Fibroblast of lung (primary cell): ENCODE data around the gene MYLK. TPM values are rescaled to one million over a fixed set of nuclear protein-coding genes. Genes with fewer than 3 reads are reported as not detected.
A peak's percentile ranks its signal among the peaks of the same experiment; 100 is the strongest.

Source experiments
- DNase-seq, 2 donors: peaks; one replicate each; pipeline versions ENCODE4 v3.0.0 to v3.0.0-alpha.2; 2010; ENCODE audit warnings: low read depth in 2 of 2
- H2AFZ ChIP-seq: 2 replicates; pipeline ENCODE4 v1.5.1; 2012; ENCODE audit warnings: low read length, control low read depth, inconsistent platforms
- H3K27ac ChIP-seq: 2 replicates; pipeline ENCODE4 v1.5.1; 2011; ENCODE audit warnings: low read length, control low read depth; ENCODE audit not compliant: insufficient read depth
- H3K27me3 ChIP-seq: 2 replicates; pipeline ENCODE4 v1.5.1; 2011; ENCODE audit warnings: mild to moderate bottlenecking, low read length; ENCODE audit not compliant: control insufficient read depth, insufficient read depth
- H3K36me3 ChIP-seq: 2 replicates; pipeline ENCODE4 v1.5.1; 2011; ENCODE audit warnings: low read length; ENCODE audit not compliant: control insufficient read depth, insufficient read depth
- H3K4me1 ChIP-seq: 2 replicates; pipeline ENCODE4 v1.5.1; 2011; ENCODE audit warnings: low read length; ENCODE audit not compliant: control insufficient read depth, insufficient read depth; ENCODE audit errors: extremely low read depth
- H3K4me2 ChIP-seq: 2 replicates; pipeline ENCODE4 v1.5.1; 2011; ENCODE audit warnings: low read length, control low read depth; ENCODE audit not compliant: insufficient read depth; ENCODE audit errors: extremely low read depth
- H3K4me3 ChIP-seq, 4 experiments: fragments of 200-600 bp in 1 of 4; sonication (generic) in 1 of 4; replicated peaks in 1 of 4; 2 replicates each; pipeline ENCODE4 v1.5.1; 2011 to 2016; ENCODE audit warnings: low read length in 4 of 4, low read depth in 3 of 4, mild to moderate bottlenecking in 3 of 4, control low read depth in 2 of 4, inconsistent platforms in 1 of 4, mixed read lengths in 1 of 4; ENCODE audit not compliant: insufficient read depth in 1 of 4; ENCODE audit errors: control extremely low read depth in 1 of 4
- H3K79me2 ChIP-seq: 2 replicates; pipeline ENCODE4 v1.5.1; 2012; ENCODE audit warnings: mild to moderate bottlenecking, low read length, inconsistent platforms; ENCODE audit not compliant: control insufficient read depth, insufficient read depth
- H3K9ac ChIP-seq: 2 replicates; pipeline ENCODE4 v1.5.1; 2011; ENCODE audit warnings: mild to moderate bottlenecking, low read length, control low read depth; ENCODE audit not compliant: insufficient read depth
- H3K9me3 ChIP-seq: 2 replicates; pipeline ENCODE4 v1.5.1; 2012; ENCODE audit warnings: low read depth, low read length; ENCODE audit not compliant: control insufficient read depth, insufficient read depth
- H4K20me1 ChIP-seq: 2 replicates; pipeline ENCODE4 v1.5.1; 2011; ENCODE audit warnings: low read length; ENCODE audit not compliant: control insufficient read depth, insufficient read depth; ENCODE audit errors: extremely low read depth
- EZH2 ChIP-seq: IDR thresholded peaks from 2 replicates; pipeline ENCODE4 v1.5.1; 2012; ENCODE audit warnings: low read length, control low read depth, mild to moderate bottlenecking; ENCODE audit errors: missing control alignments
- polyA plus RNA-seq, 2 donors: library from polyadenylated mRNA; depleted of rRNA in 1 of 2; stranded (reverse) in 1 of 2; unstranded in 1 of 2; fragments of >200 nt; gene quantifications; 2 replicates each; pipeline ENCODE4 v1.2.1, GENCODE V29; 2011 to 2012; ENCODE audit warnings: missing spikeins in 1 of 2
- total RNA-seq: library from RNA; depleted of rRNA; stranded (reverse); fragments of >200 nt; gene quantifications from 2 replicates; pipeline ENCODE4 v1.2.1, GENCODE V29; 2014
- TF ChIP-seq, protein P1 (sequence below), 2 donors: IDR thresholded peaks in 1 of 2; conservative IDR thresholded peaks in 1 of 2; 1 replicate in 1 of 2; 2 replicates in 1 of 2; pipeline ENCODE4 v1.5.1; 2011 to 2012; ENCODE audit warnings: low read length in 2 of 2, control low read depth in 1 of 2, inconsistent platforms in 1 of 2, low read depth in 1 of 2, mild to moderate bottlenecking in 1 of 2

MYLK gene
- total and polyA plus RNA-seq, 2 donors (not counting 1 experiment from before 2014, with no cell fraction given): 918 to 941 TPM

DNA sequence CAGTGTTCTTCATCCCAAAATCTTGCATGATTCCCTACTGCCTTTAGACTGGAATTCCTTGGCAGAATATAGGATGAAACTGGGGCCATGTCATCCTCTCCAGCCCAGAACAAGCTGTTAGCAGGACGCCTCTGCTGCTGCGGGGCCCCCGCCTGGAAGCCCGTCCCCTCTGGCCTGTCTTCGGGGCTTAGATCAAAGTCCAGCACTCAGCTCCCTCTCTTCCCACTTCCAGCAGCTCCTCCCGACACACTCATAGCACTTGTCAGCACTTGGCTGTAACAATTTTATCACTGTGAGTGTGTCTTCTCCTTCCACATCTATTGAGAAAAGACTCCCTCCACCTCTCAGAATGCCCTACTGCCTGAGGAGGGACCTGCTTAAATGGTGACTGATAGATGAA, 187.3 kb downstream of the MYLK start:
- H3K9me3 ChIP-seq: no peaks in the 10 kb centered on the region
- no peak overlapping the region for H3K9ac ChIP-seq
- TF ChIP-seq, protein P1, sequence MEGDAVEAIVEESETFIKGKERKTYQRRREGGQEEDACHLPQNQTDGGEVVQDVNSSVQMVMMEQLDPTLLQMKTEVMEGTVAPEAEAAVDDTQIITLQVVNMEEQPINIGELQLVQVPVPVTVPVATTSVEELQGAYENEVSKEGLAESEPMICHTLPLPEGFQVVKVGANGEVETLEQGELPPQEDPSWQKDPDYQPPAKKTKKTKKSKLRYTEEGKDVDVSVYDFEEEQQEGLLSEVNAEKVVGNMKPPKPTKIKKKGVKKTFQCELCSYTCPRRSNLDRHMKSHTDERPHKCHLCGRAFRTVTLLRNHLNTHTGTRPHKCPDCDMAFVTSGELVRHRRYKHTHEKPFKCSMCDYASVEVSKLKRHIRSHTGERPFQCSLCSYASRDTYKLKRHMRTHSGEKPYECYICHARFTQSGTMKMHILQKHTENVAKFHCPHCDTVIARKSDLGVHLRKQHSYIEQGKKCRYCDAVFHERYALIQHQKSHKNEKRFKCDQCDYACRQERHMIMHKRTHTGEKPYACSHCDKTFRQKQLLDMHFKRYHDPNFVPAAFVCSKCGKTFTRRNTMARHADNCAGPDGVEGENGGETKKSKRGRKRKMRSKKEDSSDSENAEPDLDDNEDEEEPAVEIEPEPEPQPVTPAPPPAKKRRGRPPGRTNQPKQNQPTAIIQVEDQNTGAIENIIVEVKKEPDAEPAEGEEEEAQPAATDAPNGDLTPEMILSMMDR (conservative IDR thresholded peaks at IDR 0.05 in 1 of 2, IDR thresholded peaks at IDR 0.05 in 1 of 2; ENCODE audit: low read depth in 1 of 2, low read length in 2 of 2): no peak
- TF ChIP-seq EZH2: no peak
- H3K27me3 ChIP-seq: no peaks in the 10 kb centered on the region
- H3K36me3 ChIP-seq: peaks cover 39% of the 10 kb centered on the region
- H3K27ac ChIP-seq: no peak overlapping the region
- peak overlapping the region; percentile 54 for H3K4me2 ChIP-seq
- peaks cover 51% of the 10 kb centered on the region for H3K4me1 ChIP-seq
- H3K79me2 ChIP-seq: peaks cover 68% of the 10 kb centered on the region
- H2AFZ ChIP-seq: no peak overlapping the region
- no peaks in the 10 kb centered on the region for H4K20me1 ChIP-seq
- H3K4me3 ChIP-seq: peak overlapping the region in 2 of 4 experiments; percentile 1 to 64
- DNase-seq: no peak

- H4K20me1 ChIP-seq: no peaks in the 10 kb centered on the region
- peak in 1 of 2 donors; percentile 16 for DNase-seq
- H3K4me1 ChIP-seq: peaks cover 46% of the 10 kb centered on the region
- H3K9me3 ChIP-seq: no peaks in the 10 kb centered on the region
- no peaks in the 10 kb centered on the region for H3K27me3 ChIP-seq
- no peak overlapping the region for H2AFZ ChIP-seq
- peak overlapping the region in 2 of 4 experiments; percentile 13 to 64 for H3K4me3 ChIP-seq
- H3K27ac ChIP-seq: peak overlapping the region; percentile 41
- H3K4me2 ChIP-seq: peak overlapping the region; percentile 54
- H3K36me3 ChIP-seq: peaks cover 43% of the 10 kb centered on the region
- TF ChIP-seq, protein P1 (conservative IDR thresholded peaks at IDR 0.05 in 1 of 2, IDR thresholded peaks at IDR 0.05 in 1 of 2; ENCODE audit: low read depth in 1 of 2, low read length in 2 of 2): no peak
- no peak for TF ChIP-seq EZH2
- peaks cover 68% of the 10 kb centered on the region for H3K79me2 ChIP-seq
- H3K9ac ChIP-seq: no peak overlapping the region
Observed at GRCh38 chr3:123695731-123696640, 188.1 kb downstream of the MYLK start.

DNA sequence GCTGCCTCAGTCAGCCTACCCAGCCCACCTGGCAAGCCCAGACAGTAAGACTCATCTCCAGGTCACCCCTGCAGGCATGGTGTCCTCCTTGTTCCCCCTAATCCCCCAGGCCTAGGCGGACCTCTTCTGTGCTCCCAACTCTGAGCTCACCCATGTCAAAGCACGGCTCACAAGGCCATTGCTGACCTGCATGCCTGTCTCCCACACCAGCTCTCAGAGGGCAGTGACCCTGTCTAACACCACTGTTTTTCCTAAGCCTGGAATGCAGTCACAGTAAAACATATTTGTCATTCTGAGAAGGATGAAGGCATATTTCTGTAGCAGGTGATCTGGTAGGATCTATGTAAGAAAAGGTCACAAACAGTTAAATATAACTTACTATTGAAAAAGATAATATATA, 189.0 kb downstream of the MYLK start:
- H3K27me3 ChIP-seq: no peaks in the 10 kb centered on the region
- no peak overlapping the region for H3K9ac ChIP-seq
- H3K36me3 ChIP-seq: peaks cover 44% of the 10 kb centered on the region
- DNase-seq: peak in 1 of 2 donors; percentile 37
- H2AFZ ChIP-seq: no peak overlapping the region
- no peaks in the 10 kb centered on the region for H4K20me1 ChIP-seq
- H3K4me1 ChIP-seq: peaks cover 48% of the 10 kb centered on the region
- H3K4me3 ChIP-seq: peak overlapping the region in 1 of 4 experiments; percentile 64
- no peaks in the 10 kb centered on the region for H3K9me3 ChIP-seq
- peaks cover 61% of the 10 kb centered on the region for H3K79me2 ChIP-seq
- H3K27ac ChIP-seq: no peak overlapping the region
- TF ChIP-seq, protein P1 (conservative IDR thresholded peaks at IDR 0.05 in 1 of 2, IDR thresholded peaks at IDR 0.05 in 1 of 2; ENCODE audit: low read depth in 1 of 2, low read length in 2 of 2): no peak
- no peak for TF ChIP-seq EZH2
- H3K4me2 ChIP-seq: peak overlapping the region; percentile 54
